Embryonic facial prominence (tissue), 1 donor: ENCODE results near the gene TCN2.
"Not testable (repeated sequence)": the region's sequence is repeated elsewhere in the genome, so short reads cannot be mapped to it uniquely, and the experiment has no call there.

Source experiments
- DNase-seq: peaks from one replicate; pipeline ENCODE4 v3.0.0-alpha.2; 2016; ENCODE audit errors: extremely low spot score

The TCN2 gene

DNA sequence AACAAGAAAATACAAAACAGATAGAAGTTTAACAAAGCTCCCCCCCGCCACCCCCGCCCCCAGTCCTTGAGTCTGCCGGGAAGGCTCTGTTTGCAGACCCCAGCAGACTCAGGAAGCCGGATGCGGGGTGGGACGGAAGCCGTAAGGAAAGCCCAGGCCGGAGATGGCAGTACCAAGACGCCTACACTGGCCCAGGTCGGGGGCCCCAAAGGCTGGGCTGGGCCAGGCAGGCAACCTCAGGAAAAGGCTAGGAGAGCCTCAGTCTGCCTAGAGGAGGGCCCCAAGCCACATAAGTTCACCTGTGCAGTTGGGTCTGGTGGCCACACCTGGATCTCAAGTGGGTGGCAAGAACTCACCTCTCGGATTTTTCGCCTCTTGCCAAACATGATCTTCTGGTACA is 28.5 kb upstream of the TCN2 start:
- DNase-seq, result no peak

DNA sequence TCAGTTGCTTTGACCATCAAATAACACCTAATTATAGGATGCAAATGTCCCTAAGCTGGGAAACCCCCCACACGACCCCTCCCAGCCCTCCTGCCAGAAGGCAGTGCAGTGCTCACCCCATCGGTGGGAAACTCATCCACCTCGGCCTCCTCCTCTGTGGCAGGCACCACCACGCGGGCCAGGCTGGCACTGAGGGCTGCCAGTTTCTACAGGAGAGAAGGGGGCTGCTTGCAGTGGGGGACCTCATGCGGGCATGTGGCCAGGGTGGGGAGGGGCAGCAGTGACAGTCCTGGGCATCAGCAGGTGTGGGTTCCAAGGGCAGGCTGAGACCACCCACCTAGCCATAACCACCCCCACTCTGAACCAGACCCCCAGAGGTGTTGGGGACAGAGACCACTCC is 26.1 kb upstream of the TCN2 start:
- DNase-seq, result no peak

DNA sequence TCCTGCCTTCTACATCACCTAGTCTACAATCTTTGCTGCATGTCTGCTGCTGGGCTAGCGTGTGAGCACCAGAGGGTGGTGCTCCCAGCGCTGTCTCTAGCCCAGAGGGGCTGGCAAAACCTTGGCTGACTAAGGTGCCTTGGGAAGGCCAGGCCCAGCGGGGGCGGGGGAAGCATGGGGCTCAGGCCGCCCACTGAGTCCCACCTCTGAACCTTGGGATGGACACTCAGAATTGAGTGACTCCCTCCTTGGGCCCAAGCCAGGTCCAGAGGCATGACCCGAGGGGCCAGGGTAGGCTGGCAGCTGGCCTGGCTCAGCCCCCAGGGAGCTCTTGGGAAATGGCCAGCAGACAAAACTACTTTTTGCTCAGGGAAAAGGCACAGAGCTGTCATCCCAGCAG is 24.9 kb upstream of the TCN2 start:
- DNase-seq, result no peak

DNA sequence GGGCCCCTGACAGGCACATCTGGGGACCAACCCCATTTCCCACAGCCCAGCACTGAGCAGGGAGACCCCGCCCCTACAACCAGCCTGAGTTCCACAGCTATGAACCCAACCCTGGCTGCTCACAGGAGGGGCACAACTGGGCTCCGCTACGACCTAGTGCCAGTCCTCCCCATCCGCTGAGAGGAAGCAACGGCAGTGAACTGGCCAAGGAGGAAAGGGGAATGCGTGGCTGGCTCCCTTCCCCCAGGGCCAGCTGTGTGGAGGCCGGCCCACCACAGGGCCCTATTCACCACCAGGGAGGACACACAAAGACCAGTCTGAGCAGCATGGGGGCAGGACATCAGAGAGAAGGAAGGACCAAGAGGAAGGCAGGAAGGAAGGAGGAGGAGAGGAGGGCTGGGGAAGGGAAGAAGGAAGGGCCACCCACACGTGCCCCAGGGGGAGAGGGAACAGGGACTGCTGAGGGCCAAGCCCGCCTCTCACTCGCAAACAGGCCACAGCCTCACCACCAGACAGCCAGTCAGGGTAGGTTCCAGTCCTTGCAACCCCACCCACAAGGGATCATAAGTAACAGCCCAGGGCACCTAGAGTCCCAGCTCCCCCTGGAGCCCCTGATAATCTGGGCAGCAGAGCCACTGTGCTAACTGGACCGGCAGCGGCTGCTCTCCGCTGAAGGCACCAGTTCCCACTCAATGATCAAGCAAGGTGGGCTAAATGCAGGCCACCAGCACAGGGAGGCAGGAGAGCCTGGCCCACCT is 24.0 kb upstream of the TCN2 start:
- DNase-seq, result no peak

DNA sequence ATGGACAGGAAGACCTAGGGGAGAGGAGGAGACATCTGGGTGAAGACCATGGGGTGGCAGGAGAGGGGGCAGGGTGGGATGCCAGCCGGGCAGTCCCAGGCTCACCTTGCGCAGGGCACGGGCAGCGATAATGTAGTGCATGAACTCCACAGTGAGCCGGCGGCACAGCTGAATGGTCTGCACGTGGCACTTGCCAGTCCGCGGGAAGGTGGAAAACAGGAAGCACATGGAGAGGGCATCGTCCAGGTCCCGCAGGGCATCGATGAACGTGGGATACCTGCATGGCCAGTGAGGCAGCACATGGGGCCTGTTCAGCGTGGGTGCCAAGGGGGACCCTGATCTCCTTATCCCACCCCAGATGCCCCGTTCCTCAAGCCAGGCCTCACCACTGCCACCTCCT is 22.5 kb upstream of the TCN2 start:
- no peak for DNase-seq

DNA sequence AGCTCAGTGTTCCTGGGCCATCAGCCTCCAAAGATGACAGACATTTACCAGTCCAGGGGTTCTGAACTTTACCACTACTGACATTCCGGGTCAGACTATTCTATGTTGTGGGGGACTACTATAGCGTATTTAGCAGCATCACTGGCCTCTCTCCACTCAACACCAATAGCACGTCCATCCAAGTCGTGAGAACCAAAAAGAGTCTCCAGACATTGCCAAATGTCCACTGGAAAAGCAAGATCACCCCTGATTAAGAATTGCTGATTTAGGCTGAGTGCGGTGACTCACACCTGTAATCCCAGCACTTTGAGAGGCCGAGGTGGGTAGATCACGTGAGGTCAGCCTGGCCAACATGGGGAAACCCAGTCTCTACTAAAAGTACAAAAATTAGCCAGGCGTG is 20.6 kb upstream of the TCN2 start:
- DNase-seq, result no peak

DNA sequence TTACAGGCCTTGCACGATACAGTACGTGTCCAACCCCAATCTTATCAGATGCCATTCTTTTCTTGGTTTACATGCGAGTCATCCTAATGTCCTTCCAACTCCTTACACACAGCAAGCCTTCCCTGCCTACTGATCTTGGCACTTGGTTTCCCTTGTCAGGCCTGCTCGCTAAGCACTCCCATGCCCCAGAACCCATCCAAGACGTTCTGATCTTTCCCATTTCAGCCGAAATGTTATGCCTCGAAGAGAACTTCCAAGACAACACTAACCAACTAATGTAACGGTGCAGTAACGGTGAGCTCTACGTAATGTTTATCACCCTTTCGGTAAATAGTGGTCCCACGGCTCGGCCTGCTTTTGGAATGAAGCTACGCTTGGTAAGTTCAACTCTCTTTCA is 15.8 kb upstream of the TCN2 start:
- no peak for DNase-seq

DNA sequence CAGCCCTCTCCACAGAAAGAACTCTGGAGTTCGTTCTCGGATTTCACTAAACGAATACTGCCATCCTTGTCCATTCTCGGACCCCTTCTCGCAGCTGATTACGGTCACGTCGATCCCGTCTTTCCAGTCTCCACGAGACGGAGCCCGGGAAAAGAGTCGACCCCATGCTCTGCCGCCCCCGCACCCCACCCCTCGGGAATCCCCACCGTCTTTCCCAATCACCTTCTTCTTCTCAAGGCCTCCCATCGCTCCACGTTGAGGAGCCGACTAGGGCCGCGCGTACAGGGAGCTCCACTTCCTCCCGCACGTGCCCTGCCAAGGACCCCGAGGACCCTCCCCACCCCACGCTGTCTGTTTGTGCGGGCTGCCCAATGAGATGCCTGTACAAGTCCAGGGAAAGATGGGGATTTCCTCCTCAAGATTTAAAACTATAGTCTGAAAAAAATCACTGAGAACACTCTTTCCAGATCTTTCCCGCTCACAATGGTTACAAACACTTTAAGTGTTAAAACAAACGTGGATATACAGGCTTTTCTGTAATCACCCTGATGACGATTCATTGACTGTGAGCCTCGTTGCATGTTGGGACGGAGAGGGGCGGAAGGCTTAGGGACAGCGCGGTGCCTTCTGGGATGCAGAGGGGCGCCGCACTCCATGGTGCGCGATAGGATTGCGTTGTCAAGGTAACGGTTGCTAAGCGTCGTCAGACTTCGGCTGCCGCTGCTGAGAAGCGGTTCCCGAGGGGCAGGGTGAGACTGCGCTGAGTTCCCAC is 15.2 kb upstream of the TCN2 start, which contains the start of gene PES1:
Gene PES1 (minus strand): TSS at position 323 of the 772 bp plus-strand sequence. CDS start 77 bp downstream, at position 246.
- DNase-seq, result peak; percentile 97

DNA sequence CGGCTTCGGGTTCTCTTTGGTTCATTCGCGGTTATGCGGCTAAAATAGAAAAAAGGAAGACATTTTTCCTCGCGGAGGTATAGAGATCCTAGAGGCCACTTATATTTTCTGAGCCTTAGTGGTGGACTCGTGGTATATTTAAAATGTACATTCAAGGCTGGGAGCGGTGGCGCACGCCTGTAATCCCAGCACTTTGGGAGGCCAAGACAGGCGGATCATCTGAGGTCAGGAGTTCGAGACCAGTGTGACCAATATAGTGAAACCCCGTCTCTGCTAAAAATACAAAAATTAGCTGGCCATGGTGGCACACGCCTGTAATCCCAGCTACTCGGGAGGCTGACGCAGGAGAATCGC is 14.6 kb upstream of the TCN2 start:
- DNase-seq, result not testable (repeated sequence)

DNA sequence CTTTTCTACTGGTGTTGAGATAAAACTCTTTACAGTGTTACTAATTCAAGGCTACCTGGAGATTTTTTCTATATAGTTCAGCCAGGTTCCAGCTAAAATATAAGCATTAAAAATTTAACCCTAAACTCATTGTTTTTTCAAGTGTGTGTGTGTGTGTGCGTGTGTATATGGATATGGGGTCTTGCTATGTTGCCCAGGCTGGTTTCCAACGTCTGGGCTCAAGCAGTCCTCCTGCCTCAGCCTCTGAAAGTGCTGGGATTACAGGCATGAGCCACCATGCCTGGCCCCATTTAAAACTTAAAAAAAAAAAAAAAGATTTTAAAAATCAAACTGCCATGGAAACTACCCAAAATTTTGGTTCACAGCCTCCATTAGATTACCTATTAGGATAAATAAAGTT is 10.8 kb upstream of the TCN2 start:
- no peak for DNase-seq

DNA sequence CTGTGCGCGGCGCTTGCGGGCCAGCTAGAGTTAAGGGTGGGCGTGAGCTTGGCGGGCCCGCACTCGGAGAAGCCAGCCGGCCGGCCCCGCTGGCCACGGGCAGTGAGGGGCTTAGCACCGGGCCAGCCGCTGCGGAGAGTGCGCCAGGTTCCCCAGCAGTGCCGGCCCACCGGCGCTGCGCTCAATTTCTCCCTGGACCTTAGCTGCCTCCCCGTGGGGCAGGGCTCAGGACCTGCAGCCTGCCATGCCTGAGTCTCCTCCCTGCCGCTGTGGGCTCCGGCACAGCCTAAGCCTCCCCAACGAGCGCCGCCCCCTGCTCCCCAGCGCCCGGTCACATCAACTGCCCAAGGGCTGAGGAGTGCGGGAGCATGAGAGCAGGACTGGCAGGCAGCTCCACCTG is 10.1 kb upstream of the TCN2 start:
- DNase-seq, result no peak

DNA sequence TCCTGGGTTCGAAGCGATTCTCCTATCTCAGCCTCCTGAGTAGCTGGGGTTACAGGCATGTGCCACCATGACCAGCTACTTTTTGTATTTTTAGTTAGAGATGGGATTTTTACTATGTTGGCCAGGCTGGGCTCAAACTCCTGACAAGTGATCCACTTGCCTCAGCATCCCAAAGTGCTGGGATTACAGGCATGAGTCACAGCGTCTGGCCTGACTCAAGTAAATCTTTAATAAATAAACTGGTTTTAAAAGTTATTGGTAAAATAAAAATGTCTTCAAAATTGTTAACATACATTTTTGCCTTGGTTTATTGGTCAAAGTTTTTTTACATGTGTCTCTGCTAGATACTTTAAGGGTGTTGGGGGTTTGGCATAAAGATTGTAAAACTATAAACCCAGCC is 8.0 kb upstream of the TCN2 start:
- no peak for DNase-seq

DNA sequence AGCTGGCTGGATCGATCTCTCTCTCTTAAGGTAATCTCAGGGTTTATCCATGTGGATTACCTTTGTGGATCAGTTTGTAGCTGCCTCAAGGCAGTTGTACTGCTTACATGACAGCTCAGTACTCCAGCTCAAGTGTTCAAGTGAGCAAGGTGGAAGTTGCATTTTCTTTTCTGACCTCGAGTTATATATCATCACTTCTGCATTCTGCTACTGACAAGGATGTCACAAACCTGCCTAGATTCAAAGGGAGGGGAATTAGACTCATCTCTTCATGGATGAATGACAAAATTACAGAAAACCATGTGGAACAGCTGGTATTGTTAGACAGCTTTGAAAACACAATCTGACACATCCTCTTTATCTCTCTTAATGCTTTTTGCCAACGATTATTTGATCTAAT is 6.1 kb upstream of the TCN2 start:
- DNase-seq, result no peak

DNA sequence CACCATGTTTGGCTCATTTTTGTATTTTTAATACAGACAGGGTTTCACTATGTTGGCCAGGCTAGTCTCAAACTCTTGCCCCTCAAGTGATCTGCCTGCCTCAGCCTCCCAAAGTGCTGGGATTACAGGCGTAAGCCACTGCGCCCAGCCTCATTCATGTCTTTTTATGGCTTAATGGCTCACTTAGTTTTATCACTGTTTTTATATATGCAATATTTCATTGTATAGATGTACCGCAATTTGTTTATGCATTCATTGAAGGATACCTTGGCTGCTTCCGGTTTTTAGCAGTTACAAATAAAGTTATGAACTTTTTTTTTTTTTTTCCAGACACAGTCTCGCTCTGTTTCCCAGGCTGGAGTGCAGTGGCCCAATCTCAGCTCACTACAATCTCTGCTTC is 5.5 kb upstream of the TCN2 start:
- DNase-seq, result no peak

DNA sequence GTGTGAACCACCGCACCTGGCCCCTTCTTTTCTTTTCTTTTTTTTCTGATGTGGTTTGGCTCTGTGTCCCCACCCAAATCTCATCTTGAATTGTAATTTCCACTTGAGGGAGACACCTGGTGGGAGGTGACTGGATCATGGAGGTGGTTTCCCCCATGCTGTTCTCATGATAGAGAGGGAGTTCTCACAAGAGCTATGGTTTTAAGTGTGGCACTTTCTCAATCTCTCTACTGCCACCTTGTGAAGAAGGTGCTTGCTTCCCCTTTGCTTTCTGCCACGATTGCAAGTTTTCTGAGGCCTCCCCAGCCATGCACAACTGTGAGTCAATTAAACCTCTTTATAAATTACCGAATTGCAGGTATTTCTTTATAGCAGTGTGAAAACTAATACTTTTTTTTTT is 4.9 kb upstream of the TCN2 start:
- no peak for DNase-seq

DNA sequence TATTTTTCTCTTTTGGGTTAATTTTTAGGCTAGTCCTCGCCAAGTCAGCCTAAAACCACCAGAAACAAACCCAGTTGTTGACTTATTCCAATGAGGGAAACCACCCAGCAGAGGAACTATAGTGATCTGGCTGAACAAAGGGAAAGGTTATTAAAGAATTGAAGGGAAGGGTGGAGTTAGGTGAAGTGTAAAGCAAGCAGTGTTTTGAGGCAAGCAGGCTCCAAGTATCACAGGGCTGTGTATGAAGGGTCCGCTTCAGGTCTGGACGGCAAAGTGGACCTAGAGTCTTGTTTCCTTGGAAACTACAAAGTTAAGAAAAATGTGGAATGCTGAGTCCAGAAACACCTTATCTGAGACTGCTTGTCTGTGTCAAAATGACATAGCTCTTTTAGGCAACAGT is 3.2 kb upstream of the TCN2 start:
- no peak for DNase-seq

DNA sequence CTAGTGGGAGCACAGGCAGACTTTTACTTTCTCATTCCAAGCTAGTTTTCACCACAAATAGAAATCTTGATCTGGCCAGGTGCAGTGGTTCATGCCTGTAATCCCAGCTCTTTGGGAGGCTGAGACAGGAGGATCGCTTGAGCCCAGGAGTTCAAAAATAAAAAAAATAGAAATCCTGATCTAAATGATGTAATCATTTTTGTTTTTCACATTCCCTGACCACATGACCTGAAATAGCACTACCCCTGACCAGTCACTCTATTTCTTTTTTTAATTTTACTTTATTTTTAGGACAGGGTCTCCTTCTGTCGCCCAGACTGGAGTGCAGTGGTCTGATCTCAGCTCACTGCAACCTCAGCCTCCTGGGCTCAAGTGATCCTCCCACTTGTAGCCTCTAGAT is 2.3 kb upstream of the TCN2 start:
- no peak for DNase-seq

DNA sequence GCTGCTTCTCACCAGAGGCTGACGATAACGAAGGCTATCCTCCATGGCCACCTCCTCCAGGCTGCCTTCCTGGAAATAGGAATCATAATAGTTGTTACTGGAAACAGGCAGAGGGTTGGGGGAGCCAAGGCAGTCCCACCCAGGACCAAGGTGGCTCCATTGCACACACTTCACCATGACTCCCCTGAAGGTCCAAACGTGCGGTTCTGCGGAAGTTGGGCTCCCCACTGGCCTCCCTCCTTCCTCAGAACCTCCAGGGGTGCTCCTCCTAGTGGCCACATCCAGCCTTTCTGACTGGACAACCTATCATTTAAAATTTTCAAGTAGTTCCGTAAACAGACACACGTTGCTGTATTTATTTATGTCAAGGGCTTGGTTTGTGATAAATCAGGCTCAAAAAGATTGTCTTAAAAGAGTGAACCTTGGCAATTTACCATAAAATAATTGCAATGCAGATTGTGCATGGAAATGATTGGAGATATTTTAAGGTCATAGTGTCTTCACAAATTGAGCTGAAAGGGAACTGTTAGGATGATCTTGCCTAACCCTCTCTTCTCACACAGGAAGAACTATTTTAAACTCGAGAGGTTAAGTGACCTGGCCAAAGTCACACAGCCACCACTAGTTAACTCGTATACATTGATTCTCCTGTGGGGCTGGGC is 1.4 kb upstream of the TCN2 start:
- no peak for DNase-seq

DNA sequence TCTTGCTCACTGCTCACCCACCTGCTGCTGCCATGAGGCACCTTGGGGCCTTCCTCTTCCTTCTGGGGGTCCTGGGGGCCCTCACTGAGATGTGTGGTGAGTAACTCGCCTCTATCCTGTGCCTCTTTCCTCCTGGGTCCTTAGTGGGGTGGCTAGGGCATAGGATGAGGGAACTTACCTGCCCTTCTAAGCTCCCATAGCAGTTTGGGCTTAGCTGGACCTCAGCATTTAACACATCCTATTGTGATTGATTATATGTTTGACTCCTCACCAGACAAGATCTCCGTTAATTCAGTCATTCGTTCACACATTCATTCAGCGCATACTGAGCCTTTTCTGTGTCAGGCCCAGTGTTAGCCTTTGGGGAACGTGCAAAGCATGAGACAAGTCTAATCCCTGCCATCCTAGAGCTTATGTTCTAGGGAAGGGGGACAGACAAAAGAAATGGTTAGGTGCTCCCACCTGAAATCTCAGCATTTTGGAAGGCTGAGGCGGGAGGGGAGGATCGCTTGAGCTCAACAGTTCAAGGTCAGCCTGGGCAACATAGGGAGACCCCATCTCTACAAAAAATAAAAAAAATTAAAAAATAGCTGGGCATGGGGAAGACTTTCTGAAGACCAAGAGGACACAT is 441 bp downstream of the TCN2 start:
- no peak for DNase-seq

DNA sequence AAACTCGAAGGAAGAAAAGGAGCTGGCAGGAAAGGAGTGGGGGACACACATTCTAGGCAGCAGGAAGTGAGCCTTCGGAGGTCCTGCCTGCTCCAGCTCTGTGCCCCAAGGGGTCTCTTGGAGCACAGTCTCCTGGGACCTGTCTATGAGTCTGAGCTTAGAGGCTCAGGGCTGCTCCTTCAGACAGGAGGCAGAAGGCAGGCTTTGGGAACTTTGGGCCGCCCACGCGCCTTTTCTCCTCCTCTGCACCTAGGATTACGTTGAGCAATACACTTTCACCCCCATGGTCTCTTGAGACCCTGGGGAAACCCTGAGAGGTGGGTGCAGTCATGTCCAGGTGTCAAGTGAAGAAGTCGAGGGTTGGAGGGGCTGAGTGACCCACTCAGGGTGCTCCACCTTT is 965 bp downstream of the TCN2 start:
- no peak for DNase-seq

DNA sequence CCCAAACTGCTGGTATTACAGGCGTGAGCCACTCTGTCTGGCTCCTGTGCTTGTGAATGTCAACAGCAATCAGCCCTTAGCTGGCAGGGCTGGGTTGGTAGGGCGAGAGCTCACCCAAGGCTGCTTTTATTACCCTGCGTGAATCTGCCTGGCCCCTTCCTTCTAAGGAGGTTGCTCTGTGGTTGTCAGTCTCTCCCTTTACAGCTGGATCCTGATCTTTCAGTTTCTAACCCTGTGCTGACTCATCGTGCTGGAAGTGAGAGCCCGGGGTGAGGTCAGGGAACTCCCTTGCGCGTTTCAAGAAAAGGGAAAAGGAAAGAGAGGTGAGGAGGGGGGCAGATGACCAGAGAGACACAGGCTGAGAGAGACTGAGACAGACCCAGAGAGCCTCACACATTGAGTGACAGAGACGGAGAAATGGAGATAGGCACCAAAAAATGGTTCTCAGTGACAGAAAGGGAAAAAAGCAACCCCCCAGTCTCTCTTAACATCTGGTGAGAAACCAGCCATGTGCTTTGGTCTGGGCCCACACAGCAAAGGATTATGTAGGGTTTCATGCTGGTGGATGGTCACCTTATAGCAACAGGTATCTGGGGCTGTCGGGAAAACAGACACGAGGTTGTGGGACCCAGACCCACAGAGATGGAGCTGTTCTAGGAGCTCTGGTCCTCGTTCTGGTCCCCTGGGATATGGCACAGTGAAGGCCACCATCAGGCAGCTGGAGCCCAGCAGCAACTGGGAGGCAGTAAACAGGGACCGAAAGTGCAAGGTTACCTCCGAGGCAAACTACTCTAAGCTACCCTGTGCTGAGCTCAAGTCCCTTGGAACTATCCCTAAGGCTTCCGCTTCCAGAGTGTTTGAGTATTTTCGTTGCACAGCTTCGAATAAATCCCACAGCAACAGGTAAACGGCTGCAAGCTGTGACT is 2.5 kb downstream of the TCN2 start:
- DNase-seq, result no peak
